HT-29 (cell line): ENCODE data around the gene ESPN. TPM values are rescaled to one million over a fixed set of nuclear protein-coding genes. Genes with fewer than 3 reads are reported as not detected.

Experiments used
- DNase-seq: peaks from one replicate; pipeline ENCODE4 v3.0.0-alpha.2; 2015; ENCODE audit warnings: low spot score
- total RNA-seq: library from RNA; depleted of rRNA; stranded (reverse); fragments of >200 nt; shearing (Covaris generic); gene quantifications from 2 replicates; pipeline ENCODE4 v1.2.3, GENCODE V29; 2014

ESPN gene
- total RNA-seq, 1 experiment from 2014 or later, result 5.2 TPM

DNA sequence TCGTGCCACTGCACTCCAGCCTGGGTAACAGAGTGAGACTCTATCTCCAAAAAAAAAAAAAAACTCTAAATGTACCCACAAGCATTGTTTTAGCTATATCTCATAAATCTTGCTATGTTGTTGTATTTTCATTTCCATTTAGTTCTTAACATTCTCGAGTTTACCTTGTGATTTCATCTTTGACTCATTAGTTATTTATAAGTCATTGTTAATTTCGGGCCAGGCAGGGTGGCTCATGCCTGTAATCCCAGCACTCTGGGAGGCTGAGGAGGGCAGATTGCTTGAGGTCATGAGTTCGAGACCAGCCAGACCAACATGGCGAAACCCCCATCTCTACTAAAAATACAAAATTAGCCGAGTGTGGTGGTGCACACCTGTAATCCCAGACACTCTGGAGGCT lies 16.6 kb upstream of the ESPN start:
- no peak for DNase-seq

DNA sequence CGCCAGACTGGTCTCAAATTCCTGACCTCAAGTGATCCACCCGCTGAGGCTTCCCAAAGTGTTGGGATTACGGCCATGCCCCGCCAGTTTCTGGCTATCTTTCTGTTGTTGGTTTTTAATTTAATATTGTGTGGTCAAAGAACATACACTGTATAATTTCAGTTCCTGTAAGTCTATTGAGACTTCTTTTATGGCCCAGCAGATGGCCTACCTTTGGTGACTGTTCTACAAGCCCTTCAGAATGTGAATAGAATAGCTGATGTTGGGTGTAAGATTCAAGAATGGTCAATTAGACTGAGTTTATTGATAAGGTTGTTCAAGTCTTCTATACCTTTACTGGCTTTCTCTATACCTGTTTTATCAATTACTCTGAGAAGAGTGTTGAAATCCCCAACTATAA lies 15.5 kb upstream of the ESPN start:
- no peak for DNase-seq

DNA sequence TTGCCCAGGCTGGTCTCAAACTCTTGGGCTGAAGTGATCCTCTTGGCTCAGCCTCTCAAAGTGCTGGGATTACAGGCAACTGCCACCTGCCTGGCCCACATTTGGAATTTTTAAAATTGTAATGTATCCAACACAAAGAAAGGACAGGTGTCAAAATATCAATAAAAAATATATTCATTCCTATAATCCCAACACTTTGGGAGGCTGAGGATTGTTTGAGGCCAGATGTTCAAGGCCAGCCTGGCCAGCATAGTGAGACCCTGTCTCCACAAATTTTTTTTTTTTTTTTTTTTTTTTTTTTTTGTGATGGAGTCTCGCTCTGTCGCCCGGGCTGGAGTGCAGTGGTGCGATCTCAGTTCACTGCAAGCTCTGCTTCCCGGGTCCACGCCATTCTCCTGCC lies 14.8 kb upstream of the ESPN start:
- DNase-seq, result no peak

- DNase-seq, result no peak
Observed at GRCh38 chr1:6410248-6410893, 14.2 kb upstream of the ESPN start.

DNA sequence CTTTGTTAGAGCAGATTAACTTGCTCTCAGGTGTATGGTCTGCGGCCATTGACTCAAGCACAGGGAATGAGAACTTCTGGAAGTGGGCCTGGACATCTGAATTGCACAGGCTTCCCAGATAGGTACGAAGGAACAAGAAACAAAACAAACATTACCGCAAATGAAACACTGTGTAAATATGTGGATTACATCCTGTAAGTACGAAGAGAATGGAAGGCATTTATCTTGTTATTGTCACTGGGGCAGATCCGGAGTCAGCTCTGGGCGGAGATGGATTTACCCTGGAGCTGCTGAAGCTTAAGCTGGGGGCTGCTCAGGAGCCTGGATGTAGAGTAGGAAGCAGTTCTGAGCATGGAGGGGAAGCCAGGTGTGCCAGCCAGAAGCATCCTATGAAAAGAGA lies 11.7 kb upstream of the ESPN start:
- DNase-seq, result no peak

DNA sequence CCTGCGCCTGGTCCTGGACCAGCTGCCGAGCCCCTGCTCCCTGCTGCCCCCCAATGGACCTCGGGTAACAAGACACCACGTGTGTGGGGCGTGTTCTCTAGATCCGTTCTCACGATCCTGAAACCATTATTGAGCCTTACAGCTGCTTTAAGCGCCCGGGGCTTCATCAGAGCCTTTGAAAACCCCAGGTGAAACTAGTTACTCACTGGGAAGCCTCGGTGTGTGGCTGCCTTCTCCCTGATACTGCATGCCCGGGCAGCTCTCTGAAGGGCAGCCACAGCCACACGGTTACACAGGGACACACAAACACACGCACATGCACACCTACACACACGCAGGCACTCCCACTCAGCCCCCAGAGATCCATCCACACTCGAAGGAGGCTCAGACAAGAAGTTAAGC lies 10.1 kb upstream of the ESPN start:
- DNase-seq, result peak; percentile 47

GRCh38 chr1:6414881-6415626 lies 9.5 kb upstream of the ESPN start:
- no peak for DNase-seq

DNA sequence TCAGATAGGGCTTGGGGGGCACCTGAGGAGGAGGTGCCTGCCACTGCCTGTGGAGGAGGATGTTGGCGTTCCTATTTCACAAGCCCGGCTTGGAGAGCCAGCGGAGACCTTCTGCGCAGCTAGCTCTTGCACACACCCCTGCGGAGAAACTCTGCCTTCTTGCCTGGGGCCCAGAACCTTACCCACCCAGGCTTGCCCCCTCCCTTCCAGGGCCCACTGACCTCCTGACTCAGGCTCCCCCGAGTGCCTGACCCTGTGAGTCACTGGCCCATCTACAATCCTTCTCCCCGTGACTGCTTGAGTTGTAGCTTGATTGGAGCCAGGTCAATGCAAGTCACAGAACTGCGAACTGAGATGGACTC lies 8.3 kb upstream of the ESPN start:
- no peak for DNase-seq

DNA sequence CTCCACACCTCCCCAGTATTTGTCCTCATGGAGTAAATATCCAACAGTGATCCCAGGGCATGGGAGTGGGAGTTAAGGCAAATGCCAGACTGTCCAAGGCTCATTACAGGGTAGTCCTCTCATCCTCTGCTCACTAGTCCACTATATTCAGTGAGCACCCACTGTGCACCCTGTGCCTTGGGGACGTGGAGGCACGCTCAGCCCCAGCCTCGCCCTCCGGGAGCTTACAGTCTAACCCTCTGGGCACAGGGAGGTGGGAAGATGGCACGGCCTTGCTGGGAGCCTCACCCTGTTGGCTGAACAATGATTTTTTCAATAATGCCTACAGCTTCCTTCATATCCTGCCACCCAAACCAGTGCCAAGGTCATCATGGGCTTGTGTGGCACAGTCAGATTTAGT lies 7.7 kb upstream of the ESPN start:
- DNase-seq, result no peak

DNA sequence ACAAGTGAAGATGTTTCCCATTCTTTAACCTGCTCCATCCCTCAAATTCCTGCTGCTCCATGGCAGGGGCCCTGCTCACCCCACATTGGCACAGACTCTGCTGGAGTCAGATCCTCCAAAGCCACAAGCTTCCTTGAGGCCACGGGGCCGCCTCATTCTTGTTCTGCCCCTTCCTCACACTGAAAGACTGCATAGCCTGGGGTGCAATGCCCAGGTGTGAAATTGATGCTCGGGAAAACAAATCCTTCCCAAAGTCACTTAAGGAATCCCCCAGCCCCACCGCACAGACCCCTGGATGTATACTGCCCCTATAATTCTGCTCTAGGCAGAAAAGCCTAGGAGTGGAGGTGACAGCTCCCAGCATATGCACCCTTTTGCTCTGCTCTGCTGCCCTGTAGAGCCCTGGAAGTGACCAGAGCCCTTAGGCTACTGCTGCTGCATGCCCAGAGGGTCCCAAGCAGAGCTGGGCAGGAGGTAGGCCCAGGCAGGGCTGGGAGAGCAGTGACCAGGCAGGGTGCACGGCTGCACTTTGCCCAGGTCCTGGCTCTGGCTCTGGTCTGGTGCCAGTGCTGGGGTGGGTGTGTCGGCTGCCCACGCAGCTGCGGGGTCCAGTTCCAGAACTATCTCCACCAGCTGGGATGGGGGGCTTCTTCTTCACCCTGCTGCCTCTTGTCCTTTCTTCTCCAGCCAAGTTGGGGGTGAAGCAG lies 6.5 kb upstream of the ESPN start:
- DNase-seq, result no peak

DNA sequence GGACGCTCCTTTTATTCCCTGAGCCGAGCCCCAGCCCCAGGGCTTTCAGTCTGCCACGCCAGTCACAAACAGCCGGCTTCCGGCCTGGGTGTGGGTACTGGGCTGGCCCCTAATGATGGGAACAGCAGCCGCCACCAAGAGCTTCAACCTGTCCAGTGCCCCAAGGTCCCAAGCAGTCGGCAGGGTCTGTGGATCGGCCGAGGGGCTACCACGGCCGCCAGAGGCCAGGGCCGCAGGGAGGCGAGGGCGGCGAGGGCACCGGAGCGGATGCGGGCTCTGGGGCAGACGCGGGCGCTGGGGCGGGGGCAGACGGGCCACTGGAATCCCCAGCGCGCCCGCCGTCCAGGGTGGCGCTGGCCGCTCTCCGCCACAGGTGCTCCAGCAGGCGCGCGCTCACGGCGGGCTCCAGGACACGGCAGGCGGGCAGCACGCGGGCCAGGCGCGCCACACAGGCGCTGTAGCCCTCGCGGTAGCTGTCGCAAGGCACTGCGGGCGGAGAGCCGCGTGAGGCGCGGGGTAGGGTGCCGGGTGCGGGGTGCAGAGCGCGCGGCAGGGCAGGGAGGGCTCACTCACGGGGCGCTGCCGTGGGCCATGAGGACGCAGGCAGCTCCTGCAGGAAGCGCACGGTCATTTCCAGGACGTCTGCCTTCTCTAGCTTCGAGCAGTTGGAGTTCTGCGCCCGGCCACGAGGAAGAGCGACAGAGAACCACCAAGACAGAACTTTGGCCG lies 5.7 kb upstream of the ESPN start:
- DNase-seq, result no peak

DNA sequence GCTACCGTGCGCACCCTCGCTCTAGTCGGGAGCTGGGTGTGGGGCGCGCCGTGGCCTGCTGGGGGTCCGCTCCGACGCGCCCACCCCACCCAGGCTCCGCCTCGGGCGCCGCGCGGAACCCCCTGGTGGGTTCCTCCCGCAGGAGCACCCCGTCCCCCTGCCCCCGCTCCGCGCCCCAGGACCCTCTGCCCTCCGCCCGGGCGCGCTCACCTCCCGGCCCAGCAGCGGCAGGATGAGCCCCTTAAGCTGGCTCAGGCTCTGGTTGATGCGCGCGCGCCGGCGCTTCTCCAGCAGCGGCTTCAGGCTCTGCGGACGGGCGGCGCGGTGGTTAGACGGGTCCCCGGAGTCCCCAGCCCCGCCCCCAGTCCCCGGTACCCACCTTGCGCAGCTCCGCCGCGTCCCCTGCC lies 5.2 kb upstream of the ESPN start:
- DNase-seq, result no peak

DNA sequence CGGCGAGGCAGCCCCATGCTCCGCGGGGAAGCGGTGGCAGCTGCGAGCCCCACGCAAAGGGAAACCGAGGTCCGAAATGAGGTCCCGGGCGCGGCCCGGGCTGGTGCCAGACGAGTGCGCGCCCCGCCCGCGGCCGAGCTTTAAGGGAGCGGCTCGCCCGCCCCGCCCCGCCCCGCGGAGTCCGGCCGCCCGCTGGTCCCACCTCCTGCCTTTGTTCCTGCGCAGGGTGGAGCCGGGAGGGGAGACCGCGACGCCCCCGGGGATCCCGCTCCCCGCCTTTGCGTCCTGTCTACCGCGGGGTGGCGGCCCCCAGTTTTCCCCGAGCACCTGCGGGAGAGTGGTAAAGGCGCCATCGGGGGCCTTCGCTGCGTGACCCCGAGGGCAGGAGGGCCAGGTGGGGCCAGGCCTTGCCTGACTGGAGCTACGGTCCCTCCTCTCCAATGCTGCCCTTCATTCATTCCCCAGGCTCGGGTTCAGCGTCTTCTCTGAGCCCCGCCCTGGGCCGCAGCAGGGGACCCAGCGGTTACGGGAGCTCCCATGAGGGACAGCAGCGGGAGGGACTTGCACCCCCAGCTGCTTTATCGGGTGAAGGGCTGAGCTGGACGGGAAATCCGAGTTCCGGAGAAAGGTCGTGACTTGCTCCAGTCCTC lies 4.6 kb upstream of the ESPN start, which contains the start of gene HES2:
TSS of gene HES2 (minus strand) at position 116 of the 650 bp plus-strand sequence. CDS start at position 17, 99 bp downstream.
- DNase-seq, result no peak

DNA sequence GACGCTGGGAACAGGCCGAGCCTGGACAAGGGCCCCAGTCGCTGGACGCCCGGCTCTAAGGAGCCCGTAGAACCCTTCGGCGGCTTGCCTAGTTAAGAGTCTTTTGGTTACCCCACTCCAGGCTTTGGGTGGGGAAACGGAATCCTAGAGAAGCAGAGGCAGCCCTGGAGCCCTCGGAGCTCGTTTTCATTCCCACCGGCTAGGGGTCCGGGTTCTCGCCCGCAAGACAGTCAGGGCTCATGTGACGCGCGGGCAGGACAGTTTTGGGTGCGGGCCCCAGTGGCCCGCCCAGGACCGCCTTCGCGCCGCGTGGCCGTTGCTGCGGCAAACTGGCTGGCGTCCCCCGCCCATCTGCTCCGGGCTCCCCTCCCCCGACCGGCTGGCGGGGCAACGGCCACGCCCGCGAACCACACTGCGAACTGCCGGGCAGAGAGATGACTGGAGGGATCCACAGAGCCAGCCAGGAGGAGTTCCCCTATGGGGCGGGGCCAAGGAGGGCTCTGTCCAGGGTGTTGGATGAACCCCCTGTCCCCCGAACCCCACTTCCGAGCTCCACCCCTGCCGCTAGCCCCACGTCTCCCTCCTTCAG lies 4.0 kb upstream of the ESPN start:
- DNase-seq, result no peak

GRCh38 chr1:6421266-6421665 lies 3.3 kb upstream of the ESPN start:
- DNase-seq, result no peak

GRCh38 chr1:6423321-6423999 lies 1.1 kb upstream of the ESPN start:
- peak; percentile 82 for DNase-seq

DNA sequence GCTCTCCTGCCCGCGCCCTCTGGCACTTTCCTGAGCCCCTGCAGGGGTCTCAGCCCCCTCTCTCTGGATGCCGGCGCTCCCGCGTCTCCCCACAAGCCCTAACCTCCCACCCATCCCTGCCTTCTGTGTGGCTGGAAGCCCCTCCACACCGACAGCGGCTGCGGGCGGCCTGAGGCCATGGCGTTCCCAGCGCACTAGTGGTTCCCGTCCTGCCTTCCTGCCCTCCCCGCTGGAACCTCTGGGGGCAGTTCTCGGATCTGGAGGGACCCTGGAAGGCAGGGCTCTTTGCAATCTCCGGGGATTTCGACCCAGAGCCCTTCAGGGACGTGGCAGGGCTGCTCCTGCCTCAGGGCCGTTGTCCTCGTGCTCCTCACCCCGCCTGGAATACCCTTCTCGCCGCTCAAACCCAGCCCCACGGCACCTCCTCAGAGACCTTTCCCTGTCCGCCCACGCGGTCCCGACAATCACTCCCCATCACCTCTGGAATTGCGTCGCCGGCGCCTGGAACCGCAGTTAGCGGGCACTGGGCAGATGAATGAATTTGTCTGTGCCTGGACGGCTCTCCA lies 493 bp upstream of the ESPN start:
- DNase-seq, result no peak

GRCh38 chr1:6425658-6426057 lies 1.1 kb downstream of the ESPN start:
- DNase-seq, result no peak

- no peak for DNase-seq
Observed at GRCh38 chr1:6426277-6426971, 1.8 kb downstream of the ESPN start.

DNA sequence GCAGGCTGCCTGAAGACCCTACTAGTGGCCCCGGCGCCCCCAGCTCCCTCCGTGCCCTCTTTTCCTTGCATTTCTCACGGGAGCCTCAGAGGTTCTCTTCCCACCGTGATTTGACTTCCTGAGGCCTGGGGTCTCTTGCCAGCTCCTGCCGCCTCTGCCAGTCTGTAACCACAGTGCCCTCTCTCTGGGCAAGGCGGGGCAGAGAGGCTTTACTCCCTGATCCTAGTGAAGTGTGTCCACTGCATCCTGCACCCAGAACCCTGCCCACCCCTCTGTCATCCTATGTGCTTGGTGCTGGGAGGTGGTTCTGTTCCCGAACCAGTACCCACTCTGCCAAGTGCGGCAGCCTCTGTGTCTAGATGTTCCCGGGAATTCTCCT lies 2.4 kb downstream of the ESPN start:
- DNase-seq, result no peak
